NCI-H748 (cell line): ENCODE data around the gene INIP.
A peak's percentile ranks its signal among the peaks of the same experiment; 100 is the strongest.
"Not testable (repeated sequence)": the region's sequence is repeated elsewhere in the genome, so short reads cannot be mapped to it uniquely, and the experiment has no call there.

ENCODE experiments used
- DNase-seq: peaks from one replicate; lab custom pipeline; 2025; ENCODE audit not compliant: unreplicated experiment; lab: John Stamatoyannopoulos, UW

The INIP gene

DNA sequence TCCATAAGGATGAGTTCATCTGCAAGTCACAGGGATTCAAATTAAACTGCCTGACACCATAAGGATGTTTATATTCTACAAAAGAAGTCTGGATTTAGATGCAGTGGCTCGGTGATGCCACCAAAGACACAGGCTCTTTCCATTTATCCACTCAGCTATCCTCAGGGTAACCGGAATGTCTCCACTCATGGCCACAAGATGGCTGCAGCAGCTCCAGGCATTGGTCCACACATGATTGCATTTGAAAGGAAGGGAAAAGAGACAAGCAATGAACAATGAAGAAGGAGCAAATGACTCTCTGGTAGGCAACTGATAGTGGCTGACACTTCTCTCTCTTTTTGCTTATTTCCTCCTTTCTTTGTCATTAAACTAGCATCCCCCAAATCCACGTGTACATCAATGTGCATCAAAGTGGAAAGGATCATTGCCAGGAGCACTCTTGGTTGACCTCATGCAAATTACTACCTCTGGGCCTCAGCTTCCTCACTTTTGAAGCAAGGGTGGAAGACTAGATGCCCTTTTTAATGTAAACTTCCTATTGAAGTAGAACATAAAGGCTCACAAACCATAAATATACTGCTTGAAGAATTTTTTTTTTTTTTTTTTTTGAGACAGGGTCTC, 25.4 kb upstream of the INIP start:
- no peak for DNase-seq

DNA sequence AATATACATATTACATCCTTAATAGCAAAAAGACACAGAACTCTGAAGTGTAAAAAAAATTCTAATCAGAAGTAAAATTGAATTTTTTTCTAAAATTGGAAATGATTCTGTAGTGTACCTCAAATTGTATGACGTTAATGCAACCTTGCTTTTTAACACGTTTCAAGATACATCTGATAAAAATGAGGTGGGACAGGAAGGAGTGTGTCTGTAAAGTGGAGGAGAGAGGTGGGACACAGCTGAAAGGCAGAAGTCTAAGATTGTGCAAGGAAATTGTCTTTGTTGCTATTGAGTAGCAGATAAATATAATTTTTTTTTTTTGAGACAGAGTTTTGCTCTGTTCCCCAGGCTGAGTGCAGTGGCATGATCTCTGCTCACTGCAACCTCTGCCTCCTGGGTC, 17.0 kb upstream of the INIP start:
- DNase-seq, result no peak

DNA sequence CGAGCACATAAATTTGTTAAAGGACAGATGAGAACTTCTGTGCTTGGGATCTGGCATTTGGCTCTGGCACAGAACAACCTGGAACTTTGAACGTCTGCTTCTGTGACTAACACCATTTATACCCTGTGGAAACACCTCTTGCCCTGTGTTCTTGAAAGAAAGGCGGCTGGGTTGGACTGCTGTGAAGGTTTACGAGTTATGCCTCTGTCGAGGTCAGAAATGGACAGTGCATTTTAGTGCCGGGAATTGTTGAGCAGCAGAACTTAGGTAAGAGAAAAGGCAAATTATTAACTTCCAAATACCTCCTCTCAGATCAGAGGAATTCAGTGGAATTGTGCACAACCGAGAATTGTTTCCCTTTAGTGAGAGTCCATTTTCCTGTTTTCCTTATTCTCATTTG, 14.1 kb upstream of the INIP start:
- DNase-seq, result no peak

DNA sequence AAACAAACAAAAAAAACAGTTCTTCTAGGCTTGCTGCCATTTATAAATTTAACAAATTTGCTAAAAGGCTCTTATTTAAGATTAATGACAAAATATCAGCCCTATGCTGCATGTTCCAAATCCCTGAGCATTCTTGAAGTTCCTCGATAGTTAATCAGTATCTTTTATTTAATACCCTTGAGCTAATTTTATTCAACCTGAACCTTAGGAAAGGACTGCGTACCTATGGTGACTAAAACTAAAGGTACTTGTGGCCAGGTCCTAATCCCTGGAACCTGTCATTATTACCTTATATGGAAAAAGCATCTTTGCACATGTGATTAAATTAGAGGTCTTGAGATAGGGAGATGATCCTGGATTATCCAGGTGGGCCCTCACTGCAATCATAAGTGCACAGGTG, 10.5 kb upstream of the INIP start:
- DNase-seq, result no peak

DNA sequence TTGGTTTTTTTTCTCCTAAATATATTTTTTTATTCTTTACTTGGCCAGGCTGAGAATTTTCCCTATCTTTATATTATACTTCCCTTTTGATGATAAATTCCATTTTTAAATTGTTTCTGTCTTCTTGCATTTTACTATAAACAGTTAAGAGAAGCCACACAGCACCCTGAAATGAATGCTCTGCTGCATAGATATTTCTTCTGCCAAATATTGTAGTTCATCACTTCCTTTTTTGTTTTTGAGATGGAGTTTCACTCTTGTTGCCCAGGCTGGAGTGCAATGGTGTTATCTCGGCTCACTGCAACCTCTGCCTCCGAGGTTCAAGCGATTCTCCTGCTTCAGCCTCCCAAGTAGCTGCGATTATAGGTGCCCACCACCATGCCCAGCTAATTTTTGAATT, 8.5 kb upstream of the INIP start:
- DNase-seq, result no peak

DNA sequence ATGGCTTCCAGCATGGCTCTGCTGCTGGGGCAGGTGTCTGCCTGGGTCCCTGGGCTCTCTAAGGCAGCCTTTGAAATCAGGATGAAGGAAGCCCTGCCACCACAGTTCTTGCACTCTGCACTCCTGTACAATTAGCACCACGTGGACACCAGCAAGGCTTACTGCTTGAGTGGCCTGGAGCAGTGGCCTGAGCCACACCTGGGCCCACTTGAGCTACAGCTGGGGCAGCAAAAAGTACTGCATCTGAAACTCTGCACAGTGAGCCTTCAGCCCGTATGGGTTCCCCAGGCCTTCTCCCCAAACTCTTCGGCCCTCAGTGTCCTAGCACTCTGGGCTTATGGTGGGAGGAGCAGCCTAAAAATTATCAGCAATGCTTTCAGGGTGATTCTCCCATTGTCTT, 8.0 kb upstream of the INIP start:
- no peak for DNase-seq

DNA sequence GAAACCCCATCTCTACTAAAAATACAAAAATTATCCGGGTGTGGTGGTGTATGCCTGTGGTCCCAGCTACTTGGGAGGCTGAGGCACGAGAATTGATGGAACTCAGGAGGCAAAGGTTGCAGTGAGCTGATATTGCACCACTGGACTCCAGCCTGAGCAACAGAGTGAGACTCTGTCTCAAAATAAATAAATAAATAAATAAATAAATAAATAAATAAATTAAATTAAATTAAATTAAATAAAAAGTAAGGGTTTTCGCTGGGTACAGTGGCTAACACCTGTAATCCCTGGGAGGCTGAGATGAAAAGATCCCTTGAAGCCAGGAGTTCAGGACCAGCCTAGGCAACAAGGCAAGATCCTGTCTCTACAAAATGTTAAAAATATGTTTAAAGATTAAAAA, 4.8 kb upstream of the INIP start:
- not testable (repeated sequence) for DNase-seq

DNA sequence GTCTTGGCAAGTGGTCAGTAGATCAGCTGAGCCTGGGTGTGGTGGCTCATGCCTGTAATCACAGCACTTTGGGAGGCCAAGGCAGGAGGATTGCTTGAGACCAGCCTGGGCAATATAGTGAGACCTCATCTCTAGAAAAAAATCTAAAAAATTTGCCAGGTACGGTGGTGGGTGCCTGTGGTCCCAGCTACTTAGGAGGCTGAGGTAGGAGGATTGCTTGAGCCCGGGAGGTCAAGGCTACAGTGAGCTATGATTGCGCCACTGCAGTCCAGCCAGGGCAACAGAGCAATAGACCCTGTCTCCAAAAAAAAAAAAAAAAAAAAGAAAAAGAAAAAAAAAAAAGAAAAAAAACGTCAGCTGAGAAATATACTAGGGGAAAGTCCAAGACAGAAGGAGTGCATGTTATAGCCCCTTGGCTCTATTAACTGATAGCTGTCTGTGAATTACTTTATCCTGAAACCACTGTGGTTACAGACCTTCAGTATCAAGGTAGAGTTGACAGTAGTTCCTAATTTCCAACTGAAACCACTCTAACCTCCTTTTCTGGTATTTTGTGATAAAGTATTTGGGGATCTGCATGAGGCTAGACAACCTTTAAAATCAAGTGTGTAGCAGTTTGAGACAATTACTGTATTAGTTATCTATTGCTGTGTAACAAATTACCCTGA, 2.3 kb upstream of the INIP start:
- DNase-seq, result no peak

DNA sequence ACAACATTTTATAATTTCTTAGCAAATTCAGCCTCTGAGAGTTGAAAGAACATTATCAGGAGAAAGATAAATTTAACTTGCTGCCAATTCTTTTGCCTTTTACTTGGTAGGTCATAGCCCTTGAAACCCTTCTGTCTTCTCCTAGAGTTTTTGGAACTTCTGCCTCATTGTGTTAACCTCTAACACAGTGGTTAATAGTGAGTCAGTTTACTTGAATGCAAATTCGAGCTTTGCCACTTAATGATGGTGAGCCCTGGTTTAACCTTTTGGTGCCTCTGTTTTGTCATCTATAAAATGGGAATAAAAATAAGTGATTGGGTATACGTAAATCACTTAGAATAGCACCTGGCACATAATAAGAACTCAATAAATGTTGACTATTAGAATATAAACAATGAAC, 1.8 kb upstream of the INIP start:
- no peak for DNase-seq

DNA sequence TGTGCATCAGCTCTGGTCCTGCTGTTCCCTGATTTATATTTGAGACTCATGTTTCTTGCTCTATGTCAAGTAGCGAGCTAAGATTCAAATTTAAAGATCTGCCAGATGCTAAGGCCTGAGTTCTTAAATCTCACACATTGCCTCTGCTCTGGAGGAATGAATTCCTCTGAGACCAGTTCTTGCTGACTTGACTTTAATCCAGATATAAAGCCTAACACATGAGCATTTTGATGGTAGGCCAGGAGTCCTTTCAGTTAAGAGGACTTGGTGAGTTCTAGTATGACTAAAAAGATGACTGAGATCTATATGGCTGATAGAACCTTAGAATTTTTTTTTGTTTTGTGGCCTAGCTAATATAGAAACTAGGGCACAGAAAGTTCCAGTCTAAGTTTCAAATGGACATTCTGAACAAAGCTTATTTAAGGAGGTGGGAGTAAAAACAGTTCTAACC, 1.3 kb upstream of the INIP start:
- no peak for DNase-seq

DNA sequence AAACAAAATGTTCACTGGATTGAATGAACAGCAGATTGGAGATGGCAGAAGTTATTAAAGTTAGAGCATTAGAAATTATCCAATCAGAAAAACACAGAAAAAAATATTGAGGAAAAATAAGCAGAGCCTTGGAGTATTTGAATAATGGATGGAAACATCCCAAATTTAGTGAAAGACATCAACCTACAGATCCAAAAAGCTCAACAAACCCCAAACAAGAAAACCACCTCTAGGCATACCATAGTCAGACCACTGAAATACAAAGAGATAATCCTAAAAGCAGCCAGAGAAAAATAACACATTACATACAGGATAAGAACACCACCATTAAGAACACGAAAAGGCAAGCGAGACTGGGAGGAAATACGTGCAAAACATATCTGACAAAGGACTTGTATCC, 5.2 kb downstream of the INIP start:
- DNase-seq, result no peak

DNA sequence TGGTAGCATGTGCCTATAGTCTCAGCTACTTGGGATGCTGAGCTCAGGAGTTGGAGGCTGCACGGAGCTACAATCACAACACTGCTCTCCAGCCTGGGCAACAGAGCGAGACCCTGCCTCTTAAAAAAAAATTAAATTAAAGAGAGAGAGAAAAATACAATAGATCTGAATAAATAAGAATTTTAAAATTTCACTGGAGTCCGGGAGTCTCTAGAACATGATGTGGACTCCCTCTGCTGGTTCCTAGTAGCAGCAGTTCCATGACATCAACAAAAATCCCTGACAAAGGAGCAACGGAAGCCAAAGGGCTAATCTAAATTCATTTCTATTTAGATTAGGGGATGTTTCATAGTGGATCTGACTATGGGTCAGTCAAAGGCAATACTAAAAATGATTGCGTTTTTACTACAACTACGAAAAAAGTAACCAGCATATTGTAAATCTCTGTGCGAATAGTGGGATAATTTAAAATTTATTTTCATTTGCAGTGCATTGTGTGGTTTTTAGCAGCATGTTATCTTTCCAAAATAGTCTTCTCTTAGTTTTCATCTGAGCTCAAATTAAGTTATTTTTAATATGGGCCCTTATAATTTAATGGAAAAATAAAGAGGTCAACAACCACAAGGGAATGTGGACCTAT, 6.7 kb downstream of the INIP start:
- DNase-seq, result no peak

DNA sequence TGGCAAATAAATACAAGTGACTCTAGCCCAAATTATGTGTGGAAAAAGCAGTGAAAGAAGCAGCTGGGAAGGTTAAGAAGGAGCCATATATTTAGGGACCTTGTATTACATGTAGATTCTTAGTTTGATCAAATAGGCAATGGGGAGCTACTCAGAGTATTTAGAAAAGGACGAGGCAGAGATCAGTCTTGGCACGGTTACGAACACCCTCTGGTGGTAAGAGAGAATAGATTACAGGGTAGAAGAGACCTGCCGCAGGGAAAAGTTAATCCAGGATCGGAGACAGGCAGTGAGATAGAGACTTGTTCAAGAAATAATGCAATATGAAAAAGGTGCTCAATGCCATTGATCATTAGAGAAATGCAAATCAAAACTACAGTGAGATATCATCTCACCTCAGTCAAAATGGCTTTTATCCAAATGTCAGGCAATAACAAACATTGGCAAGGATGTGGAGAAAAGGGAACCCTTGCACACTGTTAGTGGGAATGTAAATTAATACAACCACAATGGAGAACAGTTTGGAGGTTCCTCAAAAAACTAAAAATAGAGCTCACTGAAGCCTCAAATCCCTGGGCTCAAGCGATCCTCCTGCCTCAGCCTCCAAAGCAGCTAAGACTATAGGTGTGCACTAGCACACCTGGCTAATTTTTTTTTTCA, 12.0 kb downstream of the INIP start:
- peak; percentile 10 for DNase-seq

DNA sequence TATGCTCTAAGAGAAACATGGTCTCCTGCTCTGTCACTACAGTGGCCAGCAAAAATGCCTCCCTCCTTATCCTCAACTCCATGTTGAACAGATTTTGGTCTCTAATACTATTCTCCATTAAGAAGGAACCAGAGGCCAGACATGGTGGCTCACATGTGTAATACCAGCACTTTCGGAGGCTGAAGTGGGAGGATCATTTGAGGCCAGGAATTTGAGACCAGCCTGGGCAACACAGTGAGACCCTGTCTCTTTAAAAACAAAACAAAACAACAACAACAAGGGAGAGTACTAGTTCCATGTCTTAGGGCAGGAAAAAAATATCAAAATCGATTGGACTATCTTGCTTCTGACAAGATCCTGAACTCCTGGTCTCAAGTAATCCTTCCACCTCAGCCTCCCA, 14.6 kb downstream of the INIP start:
- no peak for DNase-seq

DNA sequence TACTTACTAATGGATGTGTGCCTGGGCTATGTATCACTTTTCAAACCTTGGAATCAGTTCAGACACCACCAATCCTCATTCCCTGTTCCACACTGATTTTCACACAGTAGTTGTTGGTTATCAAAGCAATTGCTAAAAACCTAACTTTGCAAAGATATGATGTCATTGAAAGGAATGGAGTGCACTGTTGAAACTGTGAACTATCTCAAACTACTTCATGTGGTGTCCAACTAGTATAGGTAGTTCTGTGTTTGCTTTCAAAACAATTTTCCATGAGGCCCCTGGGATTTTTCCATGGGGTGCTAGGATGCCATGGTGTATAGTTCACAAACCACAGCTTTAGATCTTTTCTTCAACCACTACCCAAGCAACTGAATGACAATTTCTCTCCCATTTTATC, 17.8 kb downstream of the INIP start:
- no peak for DNase-seq

DNA sequence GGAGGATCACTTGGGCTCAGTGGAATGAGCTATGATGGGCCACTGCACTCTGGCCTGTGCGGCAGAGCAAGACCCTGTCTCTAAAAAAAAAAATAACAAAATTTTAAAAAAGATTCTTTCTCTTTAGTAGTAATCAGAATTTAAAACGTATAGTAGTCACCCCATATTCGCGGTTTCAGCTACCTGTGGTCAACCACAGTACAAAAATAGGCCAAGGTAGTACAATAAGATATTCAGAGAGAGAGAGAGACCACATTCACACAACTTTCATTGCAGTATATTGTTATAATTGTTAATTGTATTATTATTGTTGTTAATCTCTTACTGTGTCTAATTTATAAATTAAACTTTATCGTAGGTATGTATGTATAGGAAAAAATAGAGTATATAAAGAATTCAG, 18.7 kb downstream of the INIP start:
- DNase-seq, result no peak

DNA sequence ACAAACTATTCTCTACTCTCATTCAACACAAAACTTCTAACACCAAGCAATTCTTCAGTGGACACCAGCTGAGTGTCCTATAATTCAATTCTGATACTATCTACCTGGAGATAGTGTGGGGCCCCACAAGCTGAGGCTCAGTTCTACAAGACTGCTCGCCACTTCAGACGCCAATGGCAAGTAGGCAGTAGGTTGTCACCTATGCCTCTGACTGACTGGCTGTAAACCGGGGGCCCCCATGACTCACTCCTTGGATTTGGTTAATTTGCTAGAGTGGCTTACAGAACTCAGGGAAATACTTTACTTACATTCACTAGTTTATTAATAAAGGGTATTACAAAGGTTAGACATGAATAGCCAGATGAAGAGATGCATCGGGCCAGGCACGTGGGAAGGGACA, 21.5 kb downstream of the INIP start:
- no peak for DNase-seq

DNA sequence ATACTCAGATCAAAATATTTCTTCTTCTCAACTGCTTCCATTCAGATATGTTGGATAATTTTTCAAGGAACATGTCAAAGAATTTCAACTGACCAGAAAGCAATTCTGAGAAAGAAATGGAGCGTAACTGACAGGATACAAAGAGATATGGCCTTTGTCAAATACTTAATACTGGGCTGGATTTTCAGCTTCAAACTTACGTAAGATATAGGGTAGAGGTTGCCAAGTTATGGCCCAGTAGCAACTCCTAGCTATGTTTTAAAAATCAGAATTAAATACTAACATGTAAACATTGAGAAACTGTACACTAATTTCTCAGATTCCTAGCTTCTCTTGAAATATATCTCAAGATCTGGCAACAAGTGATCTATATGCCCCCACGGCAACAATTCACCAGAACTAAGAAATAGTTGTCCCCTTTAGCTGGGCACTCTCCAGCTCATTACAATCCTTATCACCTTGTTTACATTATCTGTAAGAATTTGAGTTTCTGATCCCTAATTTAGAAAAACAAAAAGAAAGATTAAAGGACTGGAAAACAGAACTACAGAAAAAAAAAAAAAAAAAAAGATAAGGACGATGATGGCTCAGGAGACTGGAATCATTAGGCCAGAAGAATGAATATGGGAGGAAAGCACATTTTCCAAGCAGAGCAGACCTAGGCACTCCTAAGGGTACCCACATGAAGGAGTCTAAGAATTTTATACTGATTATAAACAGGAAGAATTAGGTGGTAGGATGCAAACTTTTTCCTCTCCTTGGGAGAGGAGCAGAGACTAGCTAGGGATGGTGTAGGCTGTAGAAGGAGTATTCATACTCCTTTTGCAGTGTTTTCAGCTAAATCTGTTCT, 23.0 kb downstream of the INIP start:
- DNase-seq, result no peak

DNA sequence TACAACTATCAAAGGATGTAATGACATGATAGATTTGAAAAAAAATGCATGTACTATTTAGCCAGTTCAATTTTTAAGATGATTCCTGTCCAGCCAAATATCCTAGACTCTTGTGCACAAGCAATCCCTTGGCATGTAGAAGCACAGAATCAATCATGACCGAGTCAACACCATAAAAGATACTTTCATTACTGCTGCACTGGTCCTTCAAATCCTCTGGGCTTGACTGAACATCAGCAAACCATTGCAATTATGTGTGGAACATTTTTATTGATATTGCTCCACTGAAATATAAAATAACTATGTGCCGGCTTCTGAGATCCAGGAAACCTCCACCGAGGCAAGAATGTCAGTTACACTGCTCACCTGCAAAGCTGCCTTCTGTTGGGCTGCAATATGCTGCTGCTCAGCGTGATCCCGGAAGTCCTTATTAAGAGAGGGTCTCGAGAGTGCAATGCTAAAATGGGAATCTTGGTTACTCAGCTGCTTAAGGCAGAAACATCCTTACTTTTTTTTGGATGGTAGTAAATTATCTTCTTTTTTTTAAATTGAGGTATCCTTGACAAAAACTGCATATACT, 28.7 kb downstream of the INIP start:
- no peak for DNase-seq

DNA sequence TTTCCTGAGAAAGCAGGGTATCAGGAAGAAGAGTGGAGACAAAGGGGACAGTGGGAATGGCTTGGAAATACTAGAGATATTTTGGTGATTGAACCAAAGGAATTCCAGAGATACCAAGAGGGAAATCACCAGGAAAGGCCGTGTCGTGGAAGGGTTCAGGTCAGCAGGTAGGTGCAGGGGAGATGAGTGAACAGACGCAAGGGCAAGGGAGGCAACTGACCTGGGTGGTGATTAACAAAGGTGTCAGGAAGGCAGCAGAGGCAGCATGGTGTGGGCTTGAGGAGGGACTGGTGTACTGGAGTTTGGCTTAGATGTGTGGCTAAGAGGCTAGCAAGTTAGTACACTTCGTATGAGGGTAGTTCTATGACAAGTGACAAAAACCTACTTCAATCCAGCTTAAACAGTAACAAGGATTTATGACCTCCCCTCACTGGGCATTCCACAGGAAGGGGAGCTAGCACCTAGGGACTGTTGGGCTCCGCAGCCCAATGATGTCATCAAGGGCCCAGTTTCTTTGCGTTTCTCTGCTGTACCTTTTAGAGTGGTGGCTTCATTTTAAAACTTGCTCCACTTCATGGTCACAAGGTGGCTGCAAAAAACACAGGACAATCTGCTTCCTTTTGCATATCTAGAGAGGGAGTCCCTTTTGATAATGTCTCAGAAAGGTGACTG, 37.0 kb downstream of the INIP start:
- no peak for DNase-seq
